Keratinocyte (primary cell): ENCODE measurements around the gene SPG11. TPM values are rescaled to one million over a fixed set of nuclear protein-coding genes. Genes with fewer than 3 reads are reported as not detected.

Source experiments
- DNase-seq: peaks from one replicate; pipeline ENCODE4 v3.0.0-alpha.2; 2011; ENCODE audit warnings: low read depth, missing footprints, low spot score
- FAIRE-seq: peaks from 2 replicates; lab custom pipeline; 2011; peaks lifted over from hg19 to GRCh38; lab: Jason Lieb, UNC
- H2AFZ ChIP-seq: 2 replicates; pipeline ENCODE4 v1.6.0; 2012; ENCODE audit warnings: low read length, control low read depth, inconsistent platforms; ENCODE audit not compliant: control insufficient read depth
- H3K27ac ChIP-seq: 2 replicates; pipeline ENCODE4 v1.5.1; 2011; ENCODE audit warnings: low read length; ENCODE audit not compliant: control insufficient read depth, insufficient read depth
- H3K27me3 ChIP-seq: 3 replicates; pipeline ENCODE4 v1.6.0; 2011; ENCODE audit warnings: low read length; ENCODE audit not compliant: control insufficient read depth, insufficient read depth; ENCODE audit errors: extremely low read depth
- H3K36me3 ChIP-seq, 2 experiments: 2 replicates in 1 of 2; 3 replicates in 1 of 2; pipeline ENCODE4 v1.5.1; 2011; ENCODE audit warnings: low read length in 2 of 2, mild to moderate bottlenecking in 1 of 2; ENCODE audit not compliant: control insufficient read depth in 2 of 2, insufficient read depth in 2 of 2; ENCODE audit errors: extremely low read depth in 1 of 2
- H3K4me1 ChIP-seq: 3 replicates; pipeline ENCODE4 v1.5.1; 2011; ENCODE audit warnings: low read length; ENCODE audit not compliant: control insufficient read depth, insufficient read depth; ENCODE audit errors: extremely low read depth
- H3K4me2 ChIP-seq: 3 replicates; pipeline ENCODE4 v1.6.0; 2011; ENCODE audit warnings: low read depth, low read length; ENCODE audit not compliant: control insufficient read depth, insufficient read depth; ENCODE audit errors: extremely low read depth
- H3K4me3 ChIP-seq, 3 experiments: fragments of 200-600 bp in 1 of 3; sonication (generic) in 1 of 3; 2 replicates in 2 of 3; 3 replicates in 1 of 3; pipeline ENCODE4 v1.5.1; 2011 to 2016; ENCODE audit warnings: low read length in 3 of 3, mild to moderate bottlenecking in 3 of 3, control low read depth in 2 of 3, inconsistent platforms in 1 of 3, low read depth in 1 of 3, mixed read lengths in 1 of 3, mixed run types in 1 of 3, moderate library complexity in 1 of 3; ENCODE audit not compliant: control insufficient read depth in 2 of 3, insufficient read depth in 2 of 3; ENCODE audit errors: extremely low read depth in 1 of 3
- H3K79me2 ChIP-seq: 2 replicates; pipeline ENCODE4 v1.6.0; 2012; ENCODE audit warnings: low read length; ENCODE audit not compliant: control insufficient read depth, insufficient read depth
- H3K9ac ChIP-seq: 3 replicates; pipeline ENCODE4 v1.6.0; 2011; ENCODE audit warnings: low read length; ENCODE audit not compliant: control insufficient read depth, insufficient read depth; ENCODE audit errors: extremely low read depth
- H3K9me1 ChIP-seq: 3 replicates; pipeline ENCODE4 v1.6.0; 2011; ENCODE audit warnings: low read length; ENCODE audit not compliant: control insufficient read depth, insufficient read depth; ENCODE audit errors: extremely low read depth
- H3K9me3 ChIP-seq: 2 replicates; pipeline ENCODE4 v1.5.1; 2012; ENCODE audit warnings: low read depth, low read length; ENCODE audit not compliant: control insufficient read depth
- H4K20me1 ChIP-seq: 3 replicates; pipeline ENCODE4 v1.6.0; 2011; ENCODE audit warnings: low read length; ENCODE audit not compliant: control insufficient read depth, insufficient read depth; ENCODE audit errors: extremely low read depth
- EZH2 ChIP-seq: IDR thresholded peaks from one replicate; pipeline ENCODE4 v1.6.1; 2012; ENCODE audit warnings: inconsistent platforms, mild to moderate bottlenecking, low read length, moderate library complexity
- dilution Hi-C: fragments of 300-500 bp; cut with MboI; formaldehyde crosslinking; loops from one replicate; pipeline ENCODE4 v1.7.0; 2020; ENCODE audit warnings: low sequenced_read_pairs; ENCODE audit not compliant: extremely low pct_ligation_motif_present
- polyA plus RNA-seq, 5 experiments: library from polyadenylated mRNA; depleted of rRNA in 3 of 5; stranded (reverse) in 3 of 5; stranded (forward) in 1 of 5; unstranded in 1 of 5; fragments of >200 nt; gene quantifications; 1 replicate in 1 of 5; 2 replicates in 3 of 5; 3 replicates in 1 of 5; pipeline versions ENCODE4 v1.2.1 to v1.2.3, GENCODE V29; 2011 to 2012; ENCODE audit warnings: missing spikeins in 2 of 5, low read depth in 1 of 5, low replicate concordance in 1 of 5
- TF ChIP-seq, protein P1 (sequence below), 3 experiments: IDR thresholded peaks in 1 of 3; conservative IDR thresholded peaks in 1 of 3; optimal IDR thresholded peaks in 1 of 3; 2 replicates in 2 of 3; 3 replicates in 1 of 3; pipeline versions ENCODE3 to v1.5.1; 2011; ENCODE audit warnings: low read length in 3 of 3, mild to moderate bottlenecking in 3 of 3, moderate library complexity in 2 of 3, control low read depth in 1 of 3, inconsistent platforms in 1 of 3; ENCODE audit not compliant: insufficient read depth in 2 of 3; ENCODE audit errors: extremely low read depth in 1 of 3

SPG11 gene
- polyA plus RNA-seq, 1 donor (not counting 4 experiments of a cell fraction or from before 2014, with no cell fraction given), result 41.5 TPM

DNA sequence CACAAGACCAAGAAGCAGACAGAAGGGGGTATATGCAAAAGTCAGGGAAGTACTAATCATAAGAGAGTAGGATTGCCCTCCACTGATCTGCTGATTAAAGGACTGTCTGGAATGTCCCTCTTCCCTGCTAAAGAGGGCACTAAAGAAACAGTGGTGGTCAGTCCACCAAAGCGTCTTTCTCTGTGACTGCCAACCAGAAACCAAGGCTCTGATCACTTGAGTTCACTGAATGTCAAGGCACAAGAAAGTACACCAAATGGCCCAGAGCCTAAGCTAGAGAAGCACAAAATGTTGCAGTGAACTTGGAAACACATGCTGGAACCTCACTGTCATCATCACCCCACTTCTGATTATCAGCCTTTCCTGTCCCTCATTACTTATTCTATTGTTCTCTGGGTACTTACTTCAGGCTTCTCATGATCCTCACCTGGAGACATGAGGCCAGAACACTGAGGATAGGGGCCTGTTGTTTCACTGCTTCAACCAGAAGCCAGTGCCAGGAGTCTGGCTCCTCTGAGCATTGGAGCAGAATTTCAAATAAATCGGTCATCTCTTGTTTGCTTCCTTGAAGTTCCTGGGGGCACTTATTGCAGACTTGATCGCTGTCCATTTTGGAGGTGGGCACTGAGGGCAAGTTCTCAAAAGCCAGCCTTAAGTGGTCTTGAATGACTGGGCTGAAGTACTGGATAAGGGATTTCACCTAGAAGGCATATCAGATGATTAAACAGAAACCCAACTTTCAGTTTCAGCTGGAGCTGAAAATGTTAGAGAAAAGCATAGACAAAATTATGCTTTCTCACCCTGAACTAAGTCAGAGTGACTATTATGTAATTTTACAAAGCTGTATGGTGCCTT is 67.6 kb downstream of the SPG11 start:
- H3K4me2 ChIP-seq, result no peak overlapping the region
- no peak overlapping the region for H3K9ac ChIP-seq
- peaks cover 6 to 23% of the 10 kb centered on the region in 2 experiments for H3K36me3 ChIP-seq
- no peaks in the 10 kb centered on the region for H3K9me3 ChIP-seq
- no peaks in the 10 kb centered on the region for H4K20me1 ChIP-seq
- no peak overlapping the region for H2AFZ ChIP-seq
- TF ChIP-seq EZH2, result no peak
- TF ChIP-seq, protein P1, sequence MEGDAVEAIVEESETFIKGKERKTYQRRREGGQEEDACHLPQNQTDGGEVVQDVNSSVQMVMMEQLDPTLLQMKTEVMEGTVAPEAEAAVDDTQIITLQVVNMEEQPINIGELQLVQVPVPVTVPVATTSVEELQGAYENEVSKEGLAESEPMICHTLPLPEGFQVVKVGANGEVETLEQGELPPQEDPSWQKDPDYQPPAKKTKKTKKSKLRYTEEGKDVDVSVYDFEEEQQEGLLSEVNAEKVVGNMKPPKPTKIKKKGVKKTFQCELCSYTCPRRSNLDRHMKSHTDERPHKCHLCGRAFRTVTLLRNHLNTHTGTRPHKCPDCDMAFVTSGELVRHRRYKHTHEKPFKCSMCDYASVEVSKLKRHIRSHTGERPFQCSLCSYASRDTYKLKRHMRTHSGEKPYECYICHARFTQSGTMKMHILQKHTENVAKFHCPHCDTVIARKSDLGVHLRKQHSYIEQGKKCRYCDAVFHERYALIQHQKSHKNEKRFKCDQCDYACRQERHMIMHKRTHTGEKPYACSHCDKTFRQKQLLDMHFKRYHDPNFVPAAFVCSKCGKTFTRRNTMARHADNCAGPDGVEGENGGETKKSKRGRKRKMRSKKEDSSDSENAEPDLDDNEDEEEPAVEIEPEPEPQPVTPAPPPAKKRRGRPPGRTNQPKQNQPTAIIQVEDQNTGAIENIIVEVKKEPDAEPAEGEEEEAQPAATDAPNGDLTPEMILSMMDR (optimal IDR thresholded peaks at IDR 0.05 in 1 of 3, IDR thresholded peaks at IDR 0.05 in 1 of 3, conservative IDR thresholded peaks at IDR 0.05 in 1 of 3; ENCODE audit: extremely low read depth in 1 of 3, insufficient read depth in 2 of 3, low read length in 3 of 3), result no peak
- no peaks in the 10 kb centered on the region for H3K9me1 ChIP-seq
- dilution Hi-C loops, result no loop called here
- no peak overlapping the region for H3K4me3 ChIP-seq
- H3K27ac ChIP-seq, result no peak overlapping the region
- FAIRE-seq (no peak), DNase-seq (no peak)
- H3K4me1 ChIP-seq, result peaks cover 8% of the 10 kb centered on the region
- H3K79me2 ChIP-seq, result no peaks in the 10 kb centered on the region
- H3K27me3 ChIP-seq, result no peaks in the 10 kb centered on the region

DNA sequence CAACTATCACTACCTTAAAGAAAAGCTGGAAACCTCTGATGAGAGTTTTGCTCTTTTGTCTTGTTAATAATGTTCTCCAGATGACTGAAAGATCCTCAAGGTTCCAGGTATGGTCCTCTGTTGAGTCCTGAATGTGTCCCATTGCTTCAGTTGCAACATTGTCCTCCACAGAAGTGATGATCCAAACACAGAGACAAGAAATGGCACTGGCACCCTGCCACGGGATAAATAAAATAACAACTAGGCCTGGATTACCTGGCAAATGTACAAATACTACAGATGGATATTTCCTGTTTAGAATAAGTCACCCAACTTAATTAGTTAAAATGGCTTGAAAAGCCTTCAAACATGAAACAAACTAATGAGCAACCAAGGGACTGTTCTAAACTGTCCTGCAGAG is 68.2 kb downstream of the SPG11 start:
- peaks cover 6 to 25% of the 10 kb centered on the region in 2 experiments for H3K36me3 ChIP-seq
- FAIRE-seq, result no peak
- dilution Hi-C loops, result no loop called here

More for the DNA sequence above, 68.2 kb downstream of the SPG11 start:
- peaks cover 8% of the 10 kb centered on the region for H3K4me1 ChIP-seq
- no peaks in the 10 kb centered on the region for H3K9me3 ChIP-seq
- H4K20me1 ChIP-seq, result no peaks in the 10 kb centered on the region
- TF ChIP-seq, protein P1 (optimal IDR thresholded peaks at IDR 0.05 in 1 of 3, IDR thresholded peaks at IDR 0.05 in 1 of 3, conservative IDR thresholded peaks at IDR 0.05 in 1 of 3; ENCODE audit: extremely low read depth in 1 of 3, insufficient read depth in 2 of 3, low read length in 3 of 3), result no peak
- no peak for TF ChIP-seq EZH2
- no peaks in the 10 kb centered on the region for H3K27me3 ChIP-seq
- no peak overlapping the region for H2AFZ ChIP-seq
- H3K4me2 ChIP-seq, result no peak overlapping the region
- H3K9ac ChIP-seq, result no peak overlapping the region
- DNase-seq, result no peak
- H3K27ac ChIP-seq, result no peak overlapping the region
- no peaks in the 10 kb centered on the region for H3K9me1 ChIP-seq
- H3K4me3 ChIP-seq, result no peak overlapping the region
- no peaks in the 10 kb centered on the region for H3K79me2 ChIP-seq
